Measurements from ENCODE around the gene VCAM1. TPM values are rescaled to one million over a fixed set of nuclear protein-coding genes. Genes with fewer than 3 reads are reported as not detected.

VCAM1 gene
- total and polyA plus RNA-seq, 7 experiments from 2014 or later = not detected

DNA sequence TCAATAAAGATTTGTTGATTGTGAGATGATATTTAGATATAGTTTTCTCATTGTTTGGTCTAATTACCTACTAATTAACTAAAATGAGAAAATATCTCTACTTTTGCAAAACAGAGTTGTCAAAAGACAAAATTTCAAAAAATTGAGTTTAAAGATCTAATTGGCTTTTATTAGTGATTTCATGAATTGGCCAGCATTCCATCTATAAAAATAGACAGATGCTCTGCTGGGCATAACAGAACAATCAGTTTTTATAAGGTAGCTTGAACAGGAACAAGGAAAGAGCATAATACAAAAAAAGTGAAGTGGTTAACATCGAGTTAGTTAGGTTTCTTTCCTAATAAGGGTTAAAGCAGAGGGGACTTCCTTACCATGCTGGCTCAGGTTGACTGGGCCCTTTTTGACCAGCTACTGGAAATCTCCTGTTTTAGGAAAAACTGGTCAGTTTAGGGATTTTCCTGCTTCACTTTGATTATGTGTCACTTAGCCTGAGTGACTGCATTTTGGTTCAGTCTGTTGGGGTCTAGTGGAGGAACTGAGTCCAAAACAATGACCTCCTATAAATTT is 63.0 kb downstream of the VCAM1 start:
- Mint-ChIP-seq H3K4me3 (no peak overlapping the region), H3K9me3 (peaks cover 6 to 24% (median 12%) of the 10 kb centered on the region in 11 donors), H3K4me1 (peaks cover 0 to 7% (median 0%) of the 10 kb centered on the region in 7 donors), H3K27me3 (peaks cover 9 to 25% (median 20%) of the 10 kb centered on the region in 5 donors), H3K36me3 (peaks cover 0 to 13% (median 0%) of the 10 kb centered on the region in 5 donors), H3K27ac (no peak overlapping the region)
- intact Hi-C loops (cut with micrococcal nuclease) = no loop called here
- Histone ChIP-seq H3K4me1 (ENCODE audit: control insufficient read depth in 2 of 2, insufficient read depth in 2 of 2, low read length in 2 of 2) (no peaks in the 10 kb centered on the region), H3K27ac (ENCODE audit: low read depth, low read length) (no peak overlapping the region), H3K4me3 (ENCODE audit: low read length) (no peak overlapping the region), H3K36me3 (ENCODE audit: control insufficient read depth in 2 of 3, insufficient read depth in 3 of 3, low read length in 3 of 3) (no peaks in the 10 kb centered on the region), H3K9me3 (ENCODE audit: control insufficient read depth in 2 of 3, low read length in 3 of 3) (peaks cover 0 to 5% (median 0%) of the 10 kb centered on the region in 3 experiments), H3K27me3 (ENCODE audit: control insufficient read depth in 2 of 2, insufficient read depth in 2 of 2, low read length in 2 of 2) (no peaks in the 10 kb centered on the region)
- DNase-seq (no peak), ATAC-seq (no peak)
- CTCF ChIA-PET = no interaction called here
- POLR2A ChIA-PET = no interaction called here

GRCh38 chr1:100785470-100786052 is 66.0 kb downstream of the VCAM1 start:
- Mint-ChIP-seq H3K27me3 (peaks cover 5 to 35% (median 25%) of the 10 kb centered on the region in 5 donors), H3K4me3 (peak overlapping the region in 1 of 10 donors; percentile 42)

DNA sequence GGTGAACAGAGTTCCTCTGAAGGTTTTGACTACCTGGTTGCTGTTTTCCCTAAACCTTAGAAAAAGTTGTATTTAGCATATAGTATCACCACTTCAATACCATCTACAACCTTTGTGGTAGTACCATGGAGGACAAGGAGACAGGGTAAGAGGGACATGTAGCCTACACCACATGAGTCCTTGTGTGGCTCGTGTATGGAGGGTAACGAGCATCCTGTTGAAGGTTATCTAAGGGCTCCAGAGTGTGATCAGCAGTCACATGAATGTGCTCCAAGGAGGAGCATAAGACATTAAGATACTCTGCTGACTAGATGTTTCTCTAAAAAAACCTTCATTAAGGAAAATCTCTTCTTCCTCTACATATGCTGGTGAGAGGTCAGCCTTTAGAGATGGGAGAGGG is 67.3 kb downstream of the VCAM1 start:
- Mint-ChIP-seq H3K4me3 (no peak overlapping the region), H3K4me1 (peaks cover 0 to 7% (median 0%) of the 10 kb centered on the region in 7 donors), H3K27ac (no peak overlapping the region), H3K36me3 (peaks cover 0 to 4% (median 0%) of the 10 kb centered on the region in 5 donors), H3K27me3 (peaks cover 5 to 34% (median 24%) of the 10 kb centered on the region in 5 donors), H3K9me3 (peaks cover 3 to 7% (median 4%) of the 10 kb centered on the region in 11 donors)
- no peaks in the 10 kb centered on the region for H3K4me1 ChIP-seq (ENCODE audit: control insufficient read depth in 2 of 2, insufficient read depth in 2 of 2, low read length in 2 of 2)
- ATAC-seq (no peak), DNase-seq (no peak)
- H3K27ac ChIP-seq (ENCODE audit: low read depth, low read length) = no peak overlapping the region
- POLR2A ChIA-PET = no interaction called here
- intact Hi-C loops (cut with micrococcal nuclease) = no loop called here
- H3K9me3 ChIP-seq (ENCODE audit: control insufficient read depth in 2 of 3, low read length in 3 of 3) = peaks cover 0 to 3% (median 0%) of the 10 kb centered on the region in 3 experiments
- no peaks in the 10 kb centered on the region for H3K27me3 ChIP-seq (ENCODE audit: control insufficient read depth in 2 of 2, insufficient read depth in 2 of 2, low read length in 2 of 2)
- H3K4me3 ChIP-seq (ENCODE audit: low read length) = no peak overlapping the region
- H3K36me3 ChIP-seq (ENCODE audit: control insufficient read depth in 2 of 3, insufficient read depth in 3 of 3, low read length in 3 of 3) = no peaks in the 10 kb centered on the region
- CTCF ChIA-PET = no interaction called here

More at GRCh38 chr1:100785470-100786052, 66.0 kb downstream of the VCAM1 start:
- Histone ChIP-seq H3K9me3 (ENCODE audit: control insufficient read depth in 2 of 3, low read length in 3 of 3) (peaks cover 0 to 5% (median 0%) of the 10 kb centered on the region in 3 experiments), H3K4me3 (ENCODE audit: low read length) (no peak overlapping the region), H3K27ac (ENCODE audit: low read depth, low read length) (no peak overlapping the region), H3K36me3 (ENCODE audit: control insufficient read depth in 2 of 3, insufficient read depth in 3 of 3, low read length in 3 of 3) (no peaks in the 10 kb centered on the region), H3K27me3 (ENCODE audit: control insufficient read depth in 2 of 2, insufficient read depth in 2 of 2, low read length in 2 of 2) (no peaks in the 10 kb centered on the region), H3K4me1 (ENCODE audit: control insufficient read depth in 2 of 2, insufficient read depth in 2 of 2, low read length in 2 of 2) (no peaks in the 10 kb centered on the region)
- no peak for ATAC-seq
- Mint-ChIP-seq H3K4me1 (peaks cover 0 to 7% (median 0%) of the 10 kb centered on the region in 7 donors), H3K9me3 (peaks cover 4 to 16% (median 8%) of the 10 kb centered on the region in 11 donors), H3K27ac (no peak overlapping the region), H3K36me3 (peaks cover 0 to 13% (median 0%) of the 10 kb centered on the region in 5 donors)
- POLR2A ChIA-PET = no interaction called here
- DNase-seq = no peak
- intact Hi-C loops (cut with micrococcal nuclease) = no loop called here
- CTCF ChIA-PET = no interaction called here

Other genes with a start within 250 kb of the VCAM1 start
- under 1 TPM in 4 of 5 experiments, not detected in 1; 0.08 to 0.16 (median 0.12) TPM for gene GPR88, start 181.6 kb upstream of the VCAM1 start, total RNA-seq
- gene GPR88, start 181.6 kb upstream of the VCAM1 start, polyA plus RNA-seq = not detected
- 1 to 10 TPM; 1.5 to 4.6 (median 3.2) TPM for gene EXTL2, start 175.1 kb downstream of the VCAM1 start, total RNA-seq
- gene EXTL2, start 175.1 kb downstream of the VCAM1 start, polyA plus RNA-seq = 1 to 10 TPM; 2.3 to 3.7 TPM
- gene SLC30A7, start 176.3 kb downstream of the VCAM1 start, total RNA-seq = 10 to 100 TPM; 29.9 to 44.5 (median 38.8) TPM
- 10 to 100 TPM in 1 of 2 donors, 1 to 10 TPM in 1; 9.0 to 12.9 TPM for gene SLC30A7, start 176.3 kb downstream of the VCAM1 start, polyA plus RNA-seq

Data from naive thymus-derived CD4-positive, alpha-beta T cell (primary cell).